HG03460 (cell line): ENCODE data around the gene PDE7B.

Experiments
- ATAC-seq: cut with Tn5 transposase; IDR thresholded peaks from one replicate; pipeline ENCODE4 v1.9.1; 2021; ENCODE audit not compliant: unreplicated experiment

Gene PDE7B

GRCh38 chr6:135851442-135852271 lies at the start of gene PDE7B:
TSS of gene PDE7B (plus strand) at chr6:135851701.
- peak; percentile 88 for ATAC-seq

- no peak for ATAC-seq
Measured at GRCh38 chr6:135801755-135802465, 49.6 kb upstream of the PDE7B start.

- ATAC-seq: no peak
Measured at GRCh38 chr6:135810486-135810885, 41.0 kb upstream of the PDE7B start.

- ATAC-seq: no peak
Measured at GRCh38 chr6:135811170-135811569, 40.3 kb upstream of the PDE7B start.

- no peak for ATAC-seq
Measured at GRCh38 chr6:135811644-135812526, 39.6 kb upstream of the PDE7B start.

- ATAC-seq: no peak
Measured at GRCh38 chr6:135813401-135813800, 38.1 kb upstream of the PDE7B start.

- no peak for ATAC-seq
Measured at GRCh38 chr6:135814043-135814442, 37.5 kb upstream of the PDE7B start.

- no peak for ATAC-seq
Measured at GRCh38 chr6:135815216-135815615, 36.3 kb upstream of the PDE7B start.

- no peak for ATAC-seq
Measured at GRCh38 chr6:135817035-135817434, 34.5 kb upstream of the PDE7B start.

- ATAC-seq: no peak
Measured at GRCh38 chr6:135819665-135820064, 31.8 kb upstream of the PDE7B start.

- ATAC-seq: no peak
Measured at GRCh38 chr6:135820340-135820739, 31.2 kb upstream of the PDE7B start.

- ATAC-seq: no peak
Measured at GRCh38 chr6:135823851-135824250, 27.6 kb upstream of the PDE7B start.

GRCh38 chr6:135826236-135826804 lies 25.2 kb upstream of the PDE7B start:
- ATAC-seq: no peak

- no peak for ATAC-seq
Measured at GRCh38 chr6:135828021-135828420, 23.5 kb upstream of the PDE7B start.

GRCh38 chr6:135830452-135830881 lies 21.0 kb upstream of the PDE7B start:
- no peak for ATAC-seq

GRCh38 chr6:135831016-135831415 lies 20.5 kb upstream of the PDE7B start:
- no peak for ATAC-seq

GRCh38 chr6:135832166-135832565 lies 19.3 kb upstream of the PDE7B start:
- no peak for ATAC-seq

- ATAC-seq: no peak
Measured at GRCh38 chr6:135833771-135834170, 17.7 kb upstream of the PDE7B start.

- ATAC-seq: no peak
Measured at GRCh38 chr6:135837735-135838449, 13.6 kb upstream of the PDE7B start.

GRCh38 chr6:135839121-135839520 lies 12.4 kb upstream of the PDE7B start:
- no peak for ATAC-seq
